OCI-LY7 (cell line): ENCODE results near the gene INAVA.

ENCODE experiments used
- CTCF ChIP-seq: fragments of 200-600 bp; sonication (generic); conservative IDR thresholded peaks from 2 replicates; pipeline ENCODE4 v1.5.1; 2014; ENCODE audit warnings: mild to moderate bottlenecking, antibody characterized with exemption, low read length, moderate library complexity, mixed read lengths
- EZH2phosphoT487 ChIP-seq: fragments of 200-600 bp; sonication (generic); IDR thresholded peaks from 2 replicates; pipeline ENCODE4 v1.6.1; 2018; ENCODE audit warnings: low read depth, borderline replicate concordance, mild to moderate bottlenecking, mixed run types, antibody characterized with exemption, low read length, moderate library complexity, mixed read lengths

GRCh38 chr1:200901796-200902444, 7.2 kb downstream of the INAVA start:
- TF ChIP-seq CTCF (no peak), EZH2phosphoT487 (no peak)
